RWPE1 (cell line): ENCODE measurements around the gene DIO3.

Experiments used
- CTCF ChIA-PET: fragments of 350-600 bp; sonication (Branson Sonifier 250); formaldehyde crosslinking; extraction: SDS; loops from one replicate; lab custom pipeline; 2021; lab: Yijun Ruan, JAX
- POLR2A ChIA-PET: fragments of 400-600 bp; formaldehyde crosslinking; extraction: SDS; loops from one replicate; lab custom pipeline; 2020; ENCODE audit warnings: antibody characterized with exemption; ENCODE audit not compliant: low non-redundant PET; lab: Yijun Ruan, JAX
- DNase-seq: peaks from one replicate; pipeline ENCODE4 v3.0.0; 2012; ENCODE audit warnings: low spot score
- H3K27ac ChIP-seq: fragments of 450-650 bp; 2 replicates; pipeline ENCODE4 v1.5.1; 2017
- CTCF ChIP-seq: fragments of 450-650 bp; conservative IDR thresholded peaks from 2 replicates; pipeline ENCODE4 v1.5.1; 2017; ENCODE audit warnings: low read depth, mild to moderate bottlenecking

Gene DIO3

GRCh38 chr14:101534198-101534597, 27.1 kb upstream of the DIO3 start:
- no peak for TF ChIP-seq CTCF
- DNase-seq, result no peak
- ChIA-PET POLR2A (no interaction called here), CTCF (no interaction called here)
- H3K27ac ChIP-seq, result no peak overlapping the region

- no peak overlapping the region for H3K27ac ChIP-seq
- DNase-seq, result no peak
- TF ChIP-seq CTCF, result no peak
- ChIA-PET CTCF (no interaction called here), POLR2A (no interaction called here)
These were observed 26.1 kb upstream of the DIO3 start for GRCh38 chr14:101535232-101535631.

DNA sequence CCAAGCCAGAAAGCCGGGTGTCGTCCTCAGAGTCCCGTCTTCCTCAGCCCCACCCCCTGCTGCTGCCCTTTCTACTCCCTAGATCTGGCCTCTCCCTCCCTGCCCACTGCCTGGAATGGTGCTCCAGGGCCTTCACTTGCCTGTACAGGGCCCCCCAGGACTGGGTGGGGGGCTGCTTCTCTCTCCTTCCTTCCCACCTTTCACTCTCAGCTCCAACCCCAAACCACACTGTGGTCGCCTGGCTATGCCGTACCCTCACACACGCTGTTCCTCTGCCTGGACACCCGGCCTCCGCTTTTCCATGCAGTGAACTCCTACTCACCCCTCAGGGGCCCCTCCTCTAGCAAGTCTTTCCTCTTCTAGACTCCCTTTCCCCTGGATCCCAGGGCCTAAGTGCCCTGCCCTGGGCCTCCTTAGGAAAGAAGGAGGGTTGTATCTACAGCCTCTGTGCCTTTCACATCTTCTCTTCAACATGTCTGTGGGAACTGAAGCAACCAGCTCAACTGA, 25.5 kb upstream of the DIO3 start:
- no peak overlapping the region for H3K27ac ChIP-seq
- POLR2A ChIA-PET, result no interaction called here
- CTCF ChIA-PET, result no interaction called here
- no peak for DNase-seq
- TF ChIP-seq CTCF, result no peak

GRCh38 chr14:101537286-101537685, 24.0 kb upstream of the DIO3 start:
- DNase-seq, result no peak
- no peak overlapping the region for H3K27ac ChIP-seq
- CTCF ChIA-PET, result no interaction called here
- POLR2A ChIA-PET, result no interaction called here
- no peak for TF ChIP-seq CTCF

- ChIA-PET CTCF (no interaction called here), POLR2A (no interaction called here)
- no peak for DNase-seq
- no peak for TF ChIP-seq CTCF
- H3K27ac ChIP-seq, result no peak overlapping the region
These were observed 22.4 kb upstream of the DIO3 start for GRCh38 chr14:101538878-101539277.

- CTCF ChIA-PET, result interaction anchor here (0.7 kb wide), 1 partner anchor 18 kb away, joined by 5 read pairs; no protein-coding TSS in a partner anchor
- DNase-seq, result no peak
- no peak overlapping the region for H3K27ac ChIP-seq
- TF ChIP-seq CTCF, result no peak
- POLR2A ChIA-PET, result no interaction called here
These were observed 21.4 kb upstream of the DIO3 start for GRCh38 chr14:101539880-101540279.
